ENCODE data around the gene IL5RA.

DNA sequence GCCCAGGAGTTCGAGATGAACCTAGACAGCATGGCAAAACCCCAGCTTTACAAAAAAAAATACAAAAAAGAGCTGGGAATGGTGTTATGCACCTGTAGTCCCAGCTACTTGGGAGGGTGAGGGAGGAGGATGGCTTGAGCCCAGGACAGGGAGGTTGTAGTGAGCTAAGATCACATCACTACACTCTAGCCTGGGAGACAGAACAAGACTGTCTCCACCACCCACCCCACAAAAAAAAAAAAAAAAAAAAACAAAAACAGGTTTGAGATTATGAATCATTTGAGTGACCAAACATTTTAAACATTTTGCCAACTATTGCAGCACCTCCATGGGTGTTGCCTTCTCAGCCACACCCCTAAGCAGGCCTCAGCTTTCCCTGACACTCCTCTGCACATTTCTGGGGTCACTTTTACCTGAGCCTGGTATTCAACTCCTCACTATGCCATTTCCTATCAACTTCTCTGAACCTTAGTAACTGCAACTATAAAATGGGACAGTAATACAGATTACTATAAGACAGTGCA is 41.8 kb downstream of the IL5RA start:
- TF ChIP-seq, protein P1, sequence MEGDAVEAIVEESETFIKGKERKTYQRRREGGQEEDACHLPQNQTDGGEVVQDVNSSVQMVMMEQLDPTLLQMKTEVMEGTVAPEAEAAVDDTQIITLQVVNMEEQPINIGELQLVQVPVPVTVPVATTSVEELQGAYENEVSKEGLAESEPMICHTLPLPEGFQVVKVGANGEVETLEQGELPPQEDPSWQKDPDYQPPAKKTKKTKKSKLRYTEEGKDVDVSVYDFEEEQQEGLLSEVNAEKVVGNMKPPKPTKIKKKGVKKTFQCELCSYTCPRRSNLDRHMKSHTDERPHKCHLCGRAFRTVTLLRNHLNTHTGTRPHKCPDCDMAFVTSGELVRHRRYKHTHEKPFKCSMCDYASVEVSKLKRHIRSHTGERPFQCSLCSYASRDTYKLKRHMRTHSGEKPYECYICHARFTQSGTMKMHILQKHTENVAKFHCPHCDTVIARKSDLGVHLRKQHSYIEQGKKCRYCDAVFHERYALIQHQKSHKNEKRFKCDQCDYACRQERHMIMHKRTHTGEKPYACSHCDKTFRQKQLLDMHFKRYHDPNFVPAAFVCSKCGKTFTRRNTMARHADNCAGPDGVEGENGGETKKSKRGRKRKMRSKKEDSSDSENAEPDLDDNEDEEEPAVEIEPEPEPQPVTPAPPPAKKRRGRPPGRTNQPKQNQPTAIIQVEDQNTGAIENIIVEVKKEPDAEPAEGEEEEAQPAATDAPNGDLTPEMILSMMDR (IDR thresholded peaks at IDR 0.05), result no peak
- no peak for TF ChIP-seq POLR2A (IDR thresholded peaks at IDR 0.05)
